ENCODE measurements around the gene PARM1.
"Not testable (repeated sequence)": the region's sequence is repeated elsewhere in the genome, so short reads cannot be mapped to it uniquely, and the experiment has no call there.

PARM1 gene

DNA sequence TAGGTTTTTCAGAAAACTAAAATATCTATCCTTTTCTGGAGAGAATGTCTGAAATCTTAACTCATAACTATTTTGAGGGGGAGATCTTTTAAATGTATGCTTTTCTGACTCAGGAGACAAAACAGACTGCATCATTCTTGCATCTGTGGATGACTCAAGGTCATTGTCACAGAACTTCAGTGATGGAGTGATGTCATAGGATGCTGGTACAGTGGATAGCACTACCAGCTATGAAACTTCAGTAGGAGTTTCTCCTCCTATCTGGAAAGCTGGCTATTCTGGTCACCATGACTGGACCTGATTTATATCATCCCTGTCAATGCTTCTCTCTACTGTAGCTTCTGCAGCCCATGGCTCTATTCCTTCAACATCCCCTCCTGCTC, 50.3 kb downstream of the PARM1 start:
- DNase-seq (ENCODE audit: low read depth, low spot score), result no peak

DNA sequence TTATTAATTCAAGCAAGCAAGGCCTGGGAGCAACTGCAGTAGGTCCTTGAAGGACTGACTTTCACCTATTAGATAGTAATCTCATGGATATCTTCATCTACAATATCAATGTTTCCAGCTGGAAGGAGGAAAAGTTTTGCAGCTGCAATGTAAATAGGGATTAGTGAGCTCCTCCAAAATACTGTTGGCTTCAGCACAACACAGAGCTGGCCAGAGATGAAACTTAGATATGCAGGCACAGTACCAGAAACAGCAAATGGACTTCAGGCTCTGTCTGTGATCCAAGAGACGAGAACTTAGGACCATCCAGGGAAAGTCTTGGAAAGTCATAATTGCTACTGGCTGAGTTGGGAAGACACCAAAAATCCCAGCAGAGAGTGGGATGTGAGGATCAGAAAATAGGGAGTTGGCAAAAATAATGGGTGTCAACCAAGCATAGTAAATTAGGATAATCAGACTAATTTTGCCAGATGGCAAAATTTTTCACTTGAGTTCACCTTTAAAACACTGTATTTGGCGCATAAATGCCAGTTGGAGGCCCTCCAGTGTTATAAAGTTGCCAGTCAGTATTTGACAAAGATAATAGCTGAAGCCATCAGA, 57.5 kb downstream of the PARM1 start:
- DNase-seq (ENCODE audit: low read depth, low spot score), result no peak

DNA sequence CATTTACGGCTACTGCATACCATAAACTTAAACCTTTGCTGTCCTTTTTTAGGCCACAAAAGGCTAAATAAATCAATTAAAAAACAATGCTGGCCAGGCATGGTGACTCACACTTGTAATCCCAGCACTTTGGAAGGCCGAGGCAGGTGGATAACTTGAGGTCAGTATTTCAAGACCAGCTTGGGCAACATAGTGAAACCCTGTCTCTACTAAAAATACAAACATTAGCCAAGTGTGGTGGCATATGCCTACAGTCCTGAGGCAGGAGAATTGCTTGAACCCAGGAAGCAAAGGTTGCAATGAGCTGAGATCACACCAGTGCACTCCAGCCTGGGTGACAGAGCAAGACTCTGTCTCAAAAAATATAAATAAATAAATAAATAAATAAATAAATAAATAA, 61.5 kb downstream of the PARM1 start:
- not testable (repeated sequence) for DNase-seq (ENCODE audit: low read depth, low spot score)

DNA sequence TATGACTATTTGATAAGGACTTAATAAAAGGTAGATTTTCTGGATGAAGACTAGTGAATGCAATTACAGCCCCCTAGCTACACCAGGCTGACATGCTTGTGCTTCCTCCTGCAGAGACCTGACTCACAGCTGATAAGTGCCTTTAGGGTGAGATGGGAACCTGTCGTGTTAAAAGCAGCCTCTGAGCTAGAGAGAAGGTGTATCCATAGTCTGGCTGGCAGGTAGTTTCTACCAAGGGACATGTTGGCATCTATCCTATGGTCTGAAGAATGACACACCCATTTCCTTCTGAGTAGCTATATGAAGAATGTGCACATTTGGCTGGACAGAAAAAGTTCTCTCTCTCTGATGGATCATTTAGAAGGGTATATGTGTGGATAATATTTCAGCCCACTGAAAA, 64.1 kb downstream of the PARM1 start:
- no peak for DNase-seq (ENCODE audit: low read depth, low spot score)

DNA sequence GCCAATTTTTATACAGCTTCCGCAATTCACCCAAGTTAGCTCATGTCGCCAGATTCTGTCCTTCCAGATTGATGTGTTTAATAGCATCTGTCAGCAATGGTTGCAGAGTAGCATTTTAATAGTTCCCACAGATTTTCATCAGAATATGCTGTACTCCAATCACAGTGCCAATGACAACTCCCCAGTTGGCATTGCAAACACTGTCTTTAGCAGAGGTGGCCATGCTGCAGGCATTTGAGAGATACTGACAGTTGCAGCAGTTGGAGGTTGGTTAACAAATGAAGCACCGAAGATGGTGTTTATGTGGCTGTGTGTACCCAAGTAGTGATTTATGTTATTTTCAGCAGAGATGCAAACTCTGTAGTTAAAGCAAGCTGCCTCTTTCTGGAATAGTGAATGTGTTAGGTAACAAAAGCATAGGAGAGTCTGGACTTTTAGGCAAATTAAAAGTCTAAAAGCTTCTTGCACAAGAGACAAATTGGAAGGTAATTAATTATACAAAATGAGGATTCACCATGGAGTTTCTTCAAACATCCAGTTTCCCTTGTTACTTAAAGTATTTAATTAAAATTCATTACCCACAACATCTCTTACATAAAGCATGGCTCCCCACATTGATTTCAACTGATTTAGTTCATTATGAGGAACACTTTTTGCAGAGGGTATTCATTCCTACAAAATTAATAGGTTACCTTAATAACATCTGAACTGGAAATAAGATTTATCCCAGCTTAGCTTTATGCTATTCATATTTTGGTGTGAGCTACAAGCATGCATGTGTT, 65.2 kb downstream of the PARM1 start:
- DNase-seq (ENCODE audit: low read depth, low spot score), result no peak

DNA sequence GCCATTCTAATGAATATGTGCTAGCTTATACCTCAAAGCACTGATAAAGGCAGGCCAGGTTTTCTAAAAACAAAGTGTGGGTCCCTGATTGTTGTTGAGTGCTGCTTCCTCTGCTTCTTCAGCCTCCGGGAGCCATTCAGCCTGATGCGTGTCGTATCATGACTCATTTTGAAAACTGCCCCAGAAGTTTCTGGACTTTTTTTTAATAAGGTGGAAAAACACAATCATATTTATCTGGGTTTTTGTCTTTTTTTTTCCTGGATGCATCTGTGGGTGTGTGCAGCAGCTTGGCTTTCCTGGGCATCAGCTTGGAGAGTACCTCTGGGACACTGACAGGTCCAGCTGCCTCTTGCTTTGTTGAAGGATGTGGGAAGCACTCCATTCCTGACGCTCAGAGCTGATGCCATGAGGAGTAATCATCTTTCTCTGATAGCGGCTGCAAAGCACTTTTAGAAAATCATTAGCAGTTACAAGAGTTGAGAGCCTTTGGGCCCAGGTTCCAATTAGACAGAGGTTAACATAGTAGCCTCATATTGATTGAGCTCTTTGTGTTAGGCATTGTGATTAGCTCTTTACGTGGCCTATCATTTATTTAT, 66.9 kb downstream of the PARM1 start:
- DNase-seq (ENCODE audit: low read depth, low spot score), result no peak

DNA sequence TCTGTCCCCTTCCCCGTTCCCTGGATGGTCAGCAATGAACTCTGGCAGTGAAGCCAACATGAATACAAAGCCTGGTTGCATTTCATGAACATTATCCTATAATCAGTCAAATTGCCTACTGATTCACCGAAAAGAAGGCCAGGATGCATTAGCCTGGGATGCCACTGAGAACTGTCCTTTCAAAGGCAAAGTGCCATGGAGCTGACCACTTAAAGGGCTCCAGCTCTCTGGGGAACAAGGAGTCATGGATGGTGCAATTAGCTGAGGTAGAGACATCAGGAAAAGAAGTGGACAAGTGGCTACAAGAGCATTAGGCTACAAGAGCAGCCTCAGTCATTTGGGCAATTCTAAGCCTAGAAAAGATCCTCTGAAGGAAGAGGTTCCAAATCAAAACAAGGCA, 69.0 kb downstream of the PARM1 start:
- no peak for DNase-seq (ENCODE audit: low read depth, low spot score)

DNA sequence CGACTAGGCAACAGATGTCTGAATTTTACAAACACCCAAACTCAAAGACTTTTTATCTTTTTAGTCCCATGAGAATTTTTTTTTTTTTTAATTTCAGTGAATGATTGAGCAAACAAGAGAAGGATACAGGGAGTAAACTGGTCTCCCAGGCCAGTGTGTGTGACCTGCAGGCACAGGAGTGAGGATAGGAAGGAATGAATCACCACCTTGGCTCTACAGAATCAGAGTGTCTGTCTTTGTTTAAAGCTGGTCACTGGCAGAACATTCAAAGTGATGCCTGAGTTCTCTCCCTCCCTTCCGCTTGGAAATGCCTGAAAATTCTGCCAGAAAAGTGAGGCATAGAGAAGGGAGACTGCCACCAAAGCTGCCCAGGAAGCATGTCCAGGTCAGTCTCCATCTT, 69.5 kb downstream of the PARM1 start:
- no peak for DNase-seq (ENCODE audit: low read depth, low spot score)

DNA sequence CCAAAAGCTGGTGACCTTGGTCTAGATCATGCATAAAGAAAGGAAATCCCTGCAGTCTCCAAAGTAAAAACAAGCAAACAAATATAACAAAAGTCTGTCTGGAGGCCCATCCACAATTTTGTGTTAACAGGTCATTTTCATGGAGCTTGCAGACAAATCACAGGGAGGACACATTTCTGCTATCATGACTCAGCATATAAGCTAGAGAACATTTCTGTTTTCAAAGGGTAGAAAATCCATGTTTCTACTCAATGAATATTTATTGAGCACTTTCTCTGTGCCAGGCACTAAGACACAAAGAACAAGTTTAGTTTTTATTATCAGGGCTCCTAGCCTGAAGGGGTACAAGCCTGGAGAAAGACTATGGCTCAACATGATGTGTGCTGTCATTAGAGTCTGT, 71.1 kb downstream of the PARM1 start:
- DNase-seq (ENCODE audit: low read depth, low spot score), result no peak

DNA sequence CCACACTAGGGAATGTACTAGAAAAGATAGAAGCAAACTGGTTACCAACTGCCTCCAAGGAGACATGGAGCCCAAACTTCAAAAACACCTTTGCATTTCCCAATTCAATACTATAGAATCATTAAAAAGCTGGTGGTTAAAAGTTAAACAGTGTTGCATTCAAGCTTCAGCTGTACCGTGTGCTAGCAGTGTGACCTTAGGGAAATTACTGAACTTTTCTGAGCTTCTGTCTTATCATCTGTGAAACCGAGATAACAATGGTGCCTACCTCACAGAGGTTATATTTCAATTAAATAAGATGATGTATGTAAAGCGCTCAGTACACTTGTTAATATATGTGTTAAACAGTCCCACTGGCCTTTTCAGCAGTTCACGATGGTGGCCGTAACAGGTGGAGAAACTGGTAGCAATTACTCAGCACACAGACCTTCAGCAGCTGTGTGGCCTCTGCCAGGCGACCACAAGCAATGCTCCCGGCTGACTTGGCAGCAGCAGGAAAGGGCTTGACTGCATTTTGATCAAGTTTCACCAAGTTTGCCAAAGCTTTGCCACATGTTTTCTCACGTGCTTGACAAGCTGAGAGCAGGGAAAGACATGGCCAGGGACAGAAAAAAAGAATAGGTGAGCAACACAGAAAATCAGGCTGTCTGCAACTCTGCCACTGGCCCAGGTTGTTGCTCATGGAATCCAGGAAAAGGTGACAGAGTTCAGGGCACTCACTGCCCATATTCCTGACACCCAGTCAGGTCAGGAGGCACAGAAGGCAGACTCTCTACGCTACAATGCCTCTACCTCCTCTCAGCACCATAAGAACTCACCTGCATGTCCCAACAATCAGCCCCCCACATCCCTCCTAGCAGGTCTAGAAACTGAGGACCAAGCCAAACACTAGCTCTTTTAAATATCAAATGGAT, 72.1 kb downstream of the PARM1 start:
- no peak for DNase-seq (ENCODE audit: low read depth, low spot score)

DNA sequence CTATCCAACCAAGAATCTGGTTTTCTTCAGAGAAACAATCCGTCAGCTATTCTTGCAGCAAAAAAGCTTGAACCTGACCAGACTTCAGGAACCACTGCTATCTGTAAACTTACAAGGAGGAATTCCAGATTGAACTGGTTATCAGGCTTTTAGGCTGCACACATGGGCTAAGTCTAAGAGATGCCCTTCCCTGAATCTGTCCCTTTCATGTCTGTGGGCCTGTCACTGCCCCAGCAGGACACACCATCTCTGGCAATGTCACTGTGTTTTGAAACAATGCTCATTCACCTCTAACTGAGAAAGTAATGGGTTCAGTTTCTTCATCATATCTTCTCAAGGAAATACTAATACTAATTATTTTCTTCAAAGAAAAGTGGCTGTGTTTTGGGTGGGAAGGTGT, 72.8 kb downstream of the PARM1 start:
- no peak for DNase-seq (ENCODE audit: low read depth, low spot score)

DNA sequence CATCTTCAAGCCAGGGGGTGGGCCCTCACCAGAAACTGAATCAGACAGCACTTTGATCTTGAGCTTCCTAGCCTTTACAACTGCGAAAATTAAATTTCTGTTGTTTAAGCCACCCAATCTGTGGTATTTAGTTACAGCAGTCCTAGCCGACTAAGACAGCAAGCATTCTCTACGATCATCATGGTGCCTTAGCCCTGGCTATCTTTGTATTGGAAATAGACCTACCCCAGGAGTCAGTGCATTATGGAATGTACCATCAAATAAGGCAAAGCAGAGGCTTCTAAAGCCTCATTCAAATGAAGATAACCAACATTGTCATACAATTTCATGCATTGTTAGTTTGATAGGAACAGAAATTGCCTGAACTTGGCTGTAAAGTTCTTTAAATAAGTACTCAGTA, 75.0 kb downstream of the PARM1 start:
- no peak for DNase-seq (ENCODE audit: low read depth, low spot score)

DNA sequence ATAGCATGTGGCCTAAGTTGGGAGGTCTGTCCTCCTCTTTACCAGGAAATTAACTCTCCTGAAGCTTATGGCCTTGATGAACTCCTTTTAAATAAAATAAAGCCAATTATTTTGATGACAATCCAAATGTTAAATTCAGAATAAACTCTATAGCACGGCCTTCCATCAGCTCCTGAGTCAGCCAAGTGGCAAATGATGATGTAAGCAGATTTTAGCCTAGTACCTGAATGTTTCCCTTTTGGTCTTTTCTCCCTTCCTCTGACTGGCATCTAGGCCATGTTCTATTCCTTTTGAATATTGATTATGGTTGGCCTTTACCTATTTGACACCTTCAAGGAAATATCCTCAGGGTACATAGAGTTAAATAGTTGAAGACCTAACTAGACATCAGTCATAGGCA, 76.2 kb downstream of the PARM1 start:
- no peak for DNase-seq (ENCODE audit: low read depth, low spot score)

DNA sequence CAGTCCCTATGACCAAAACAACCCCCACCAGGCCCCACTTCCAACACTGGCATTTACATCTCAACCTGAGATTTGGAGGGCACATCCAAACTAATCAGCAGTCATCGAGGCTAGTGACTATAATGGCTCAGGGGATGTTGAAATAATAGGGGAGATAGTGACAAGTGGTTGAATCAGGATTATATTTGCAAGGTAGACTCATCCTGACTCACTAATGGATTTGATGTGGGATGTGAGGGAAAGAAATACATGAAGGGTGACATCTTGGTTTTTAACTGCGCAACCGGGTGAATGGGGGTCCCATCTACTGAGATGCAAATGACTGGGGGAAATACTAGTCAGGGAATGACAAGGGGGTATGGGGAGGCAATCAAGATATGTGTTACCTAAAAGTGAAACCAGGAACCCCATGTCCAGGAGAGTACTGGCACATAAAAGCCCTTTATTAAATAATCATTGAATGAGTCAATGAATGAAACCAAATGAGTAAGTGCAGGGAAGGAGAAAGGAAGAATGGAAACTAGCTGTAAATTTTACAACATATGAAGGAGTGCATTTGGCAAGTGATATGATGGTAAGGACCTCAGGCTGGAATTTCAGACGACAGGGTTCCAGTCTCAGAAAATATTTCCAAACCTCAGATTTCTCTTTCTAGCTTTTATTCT, 78.3 kb downstream of the PARM1 start:
- DNase-seq (ENCODE audit: low read depth, low spot score), result no peak

DNA sequence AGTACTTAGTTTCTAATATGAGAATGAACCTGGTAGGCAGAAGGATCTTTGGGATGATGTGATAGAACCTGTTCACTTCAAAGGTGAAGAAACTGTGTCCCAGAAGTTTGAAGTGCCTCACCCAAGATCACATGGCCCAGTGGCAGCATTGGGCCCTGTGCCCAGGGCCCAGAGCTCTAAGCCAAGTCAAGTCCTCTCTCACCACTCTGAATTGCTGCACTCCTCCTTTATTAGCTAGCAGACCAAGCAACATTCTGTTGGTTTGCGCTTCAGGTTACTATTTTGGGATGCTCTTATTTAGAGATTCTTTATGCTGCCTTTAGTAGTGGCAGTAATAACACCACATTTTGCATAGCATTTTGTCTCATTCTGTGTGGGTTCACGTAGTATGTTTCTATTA, 82.7 kb downstream of the PARM1 start:
- DNase-seq (ENCODE audit: low read depth, low spot score), result no peak

DNA sequence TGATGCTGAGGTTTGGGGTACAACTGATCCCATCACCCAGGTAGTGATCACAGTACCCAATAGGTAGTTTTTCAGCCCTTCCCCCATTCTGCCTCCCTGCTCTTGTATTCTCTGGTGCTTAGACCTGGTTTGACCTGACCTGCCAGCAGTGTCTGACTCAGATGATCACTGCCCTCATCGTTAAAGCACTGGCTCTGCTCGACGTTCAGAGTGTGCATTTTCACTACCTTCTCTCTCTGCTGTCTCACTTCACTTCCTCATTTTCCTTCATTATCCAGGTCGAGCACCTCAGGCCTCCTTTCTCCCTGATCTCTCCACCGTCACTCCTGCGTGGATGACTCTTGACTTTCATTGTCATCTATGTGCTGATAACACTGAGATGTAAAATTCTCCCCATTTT, 83.6 kb downstream of the PARM1 start:
- no peak for DNase-seq (ENCODE audit: low read depth, low spot score)

DNA sequence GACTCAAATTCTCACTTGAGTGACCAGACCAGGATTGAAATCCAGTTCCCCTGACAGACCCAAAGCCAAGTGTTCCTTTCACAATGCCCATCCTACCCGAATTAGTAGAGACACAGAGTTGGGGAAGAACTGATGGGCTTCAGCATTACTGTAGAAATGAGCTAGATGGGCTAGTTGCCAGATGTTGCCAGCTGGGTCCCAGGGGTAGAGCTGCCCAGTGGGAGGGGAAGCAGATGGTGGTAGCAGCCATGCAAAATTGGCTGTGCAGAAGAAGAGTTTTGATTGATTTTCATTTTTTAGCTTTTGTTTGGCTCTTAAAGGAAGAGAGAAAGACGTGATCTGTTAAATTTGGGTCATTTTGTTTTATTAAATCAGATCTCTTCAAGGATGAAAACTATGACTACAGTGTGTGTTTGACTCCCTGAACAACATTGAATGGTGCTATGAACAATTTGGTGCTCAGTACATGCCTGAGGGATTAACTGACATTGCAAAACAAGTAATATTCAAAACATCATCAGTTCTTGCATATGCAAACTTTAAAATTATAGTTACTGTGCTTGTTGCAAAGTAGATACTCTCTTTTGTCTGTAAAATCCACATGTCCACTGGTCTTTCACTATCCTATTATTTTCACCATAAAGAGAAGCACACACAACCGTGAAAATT, 86.0 kb downstream of the PARM1 start:
- DNase-seq (ENCODE audit: low read depth, low spot score), result no peak

DNA sequence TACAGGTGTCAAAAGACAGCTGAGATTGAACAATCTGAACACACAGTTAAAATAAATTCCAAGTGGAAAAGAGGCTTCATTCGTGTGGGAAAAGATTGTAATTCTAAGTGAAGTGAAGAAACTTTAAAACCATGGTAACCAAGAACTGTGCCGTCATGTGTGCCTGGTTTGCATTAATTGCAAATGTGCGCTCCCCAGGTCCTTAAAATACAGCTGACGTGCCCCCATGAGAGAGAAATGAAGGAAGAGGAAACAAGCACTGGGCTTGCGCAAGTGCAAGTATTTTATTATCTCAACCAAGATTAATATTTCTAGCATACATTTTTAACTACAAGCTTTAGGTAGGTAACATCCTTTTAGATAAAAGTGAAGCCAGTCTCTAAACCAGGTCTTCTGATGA, 92.5 kb downstream of the PARM1 start:
- no peak for DNase-seq (ENCODE audit: low read depth, low spot score)

DNA sequence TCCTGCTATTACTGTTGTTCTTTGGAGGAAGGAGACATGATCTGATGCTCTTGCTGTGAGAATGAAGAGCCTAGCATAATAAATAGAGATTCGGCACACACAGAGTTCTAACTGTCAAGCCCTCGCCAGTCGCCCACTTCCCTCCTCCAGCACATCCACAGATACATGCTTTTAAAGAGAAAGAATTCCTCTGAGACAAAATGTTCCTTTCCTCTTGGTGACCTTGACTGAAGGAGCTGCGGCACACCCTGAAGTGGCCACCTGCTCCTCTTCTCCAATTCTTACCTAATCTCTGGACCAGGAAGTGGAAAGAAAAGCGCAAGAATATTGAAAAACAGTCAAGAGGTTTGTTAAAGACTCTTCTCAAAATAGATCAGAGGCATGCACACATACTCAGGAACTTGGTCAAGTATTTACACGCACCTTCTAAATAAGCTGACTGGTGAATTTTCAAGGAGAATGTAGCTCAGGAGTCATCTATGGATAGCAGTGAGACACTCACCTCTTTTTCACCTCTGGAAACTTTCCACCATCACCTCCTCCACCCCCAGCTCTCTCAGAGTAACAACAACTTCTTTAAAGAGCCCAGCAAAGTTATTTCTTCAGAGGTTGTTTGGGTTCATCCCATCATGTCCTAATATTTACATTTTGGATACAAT, 95.4 kb downstream of the PARM1 start:
- DNase-seq (ENCODE audit: low read depth, low spot score), result no peak

DNA sequence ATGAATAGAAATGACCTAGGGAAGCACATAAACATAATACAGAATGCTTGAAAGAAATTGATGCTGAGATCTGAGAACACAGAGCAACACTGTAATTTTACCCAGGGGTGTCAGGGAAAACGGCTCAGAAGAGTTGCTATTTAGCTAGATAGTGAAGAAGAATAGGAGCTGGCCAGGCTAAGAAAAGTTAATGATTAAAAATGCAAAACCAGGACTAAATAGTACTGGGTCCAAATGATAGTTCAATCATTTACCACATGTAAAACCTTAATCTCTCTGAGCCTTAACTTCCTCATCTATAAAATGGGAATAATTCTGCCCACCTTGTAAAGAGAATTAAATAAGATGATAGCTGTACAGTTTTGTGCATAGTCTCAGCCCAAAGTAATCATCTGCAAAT, 97.1 kb downstream of the PARM1 start:
- DNase-seq (ENCODE audit: low read depth, low spot score), result no peak

Measured in activated CD4-positive, CD25-positive, alpha-beta regulatory T cell treated with anti-CD3 and anti-CD28 coated beads, Interleukin-2, amount 50 U/mL, for 16 hours (primary cell).